ENCODE data around the gene IGFLR1. TPM values are rescaled to one million over a fixed set of nuclear protein-coding genes. Genes with fewer than 3 reads are reported as not detected.

IGFLR1 gene
- total and polyA plus RNA-seq, 2 of the 4 experiments (the other 2 are of a cell fraction): 0.72 to 2.7 TPM

DNA sequence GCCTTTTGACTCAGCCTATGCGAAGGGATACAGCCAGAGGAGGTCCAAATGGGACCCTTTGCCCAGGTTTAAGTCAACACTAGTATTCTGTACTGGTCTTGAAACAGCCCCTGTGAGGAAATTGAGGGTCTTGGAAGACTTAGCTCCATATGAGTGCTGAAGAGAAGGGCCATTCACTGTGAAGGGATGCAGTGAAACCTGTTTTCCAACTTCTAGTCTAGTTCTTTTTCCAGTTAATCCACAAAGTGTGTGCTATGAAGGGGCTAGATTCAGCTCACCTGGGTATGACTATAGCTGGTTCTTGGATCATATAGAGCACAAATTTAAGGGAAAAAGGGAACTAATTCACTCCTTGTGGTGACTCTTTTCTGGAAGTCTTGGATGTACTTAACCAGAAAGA is 33.9 kb downstream of the IGFLR1 start:
- ChIA-PET POLR2A (ENCODE audit: unreplicated experiment) (no interaction called here), CTCF (interaction anchor here (0.8 kb wide), 1 partner anchor 21 kb away, joined by 8 read pairs; no protein-coding TSS in a partner anchor)
- Histone ChIP-seq H3K36me3 (ENCODE audit: control insufficient read depth, insufficient read depth, low read length) (no peaks in the 10 kb centered on the region), H4K5ac (ENCODE audit: low read depth, low read length) (no peak overlapping the region), H3K56ac (ENCODE audit: extremely low read depth, insufficient read depth, low read length) (no peak overlapping the region), H2BK120ac (ENCODE audit: low read depth, low read length) (no peak overlapping the region), H3K27me3 (ENCODE audit: control insufficient read depth, insufficient read depth, low read length) (no peaks in the 10 kb centered on the region), H3K79me1 (ENCODE audit: low read depth in 1 of 2, low read length in 2 of 2) (no peaks in the 10 kb centered on the region), H4K8ac (ENCODE audit: low read depth in 2 of 2, low read length in 2 of 2) (no peak overlapping the region), H2AFZ (replicated peaks; ENCODE audit: low read length, poor library complexity) (no peak overlapping the region), H2BK15ac (ENCODE audit: low read depth, low read length) (no peak overlapping the region), H3K27ac (ENCODE audit: insufficient read depth, low read length) (no peak overlapping the region), H3K23ac (ENCODE audit: low read depth, low read length) (no peak overlapping the region), H3K4me3 (ENCODE audit: insufficient read depth, low read depth, low read length) (no peak overlapping the region), H2AK5ac (ENCODE audit: low read depth, low read length) (no peak overlapping the region), H2BK5ac (ENCODE audit: low read depth, low read length, poor library complexity, severe bottlenecking) (no peak overlapping the region), H2BK20ac (ENCODE audit: low read depth, low read length) (no peak overlapping the region), H3K9me3 (ENCODE audit: control insufficient read depth, insufficient read depth, low read length) (no peaks in the 10 kb centered on the region), H3K4ac (ENCODE audit: low read depth, low read length) (no peak overlapping the region), H3K4me2 (ENCODE audit: low read depth, low read length) (no peak overlapping the region), H4K20me1 (ENCODE audit: insufficient read depth, low read length) (no peaks in the 10 kb centered on the region), H3K9me1 (ENCODE audit: insufficient read depth, low read length) (no peaks in the 10 kb centered on the region), H3K18ac (ENCODE audit: low read depth, low read length) (no peak overlapping the region), H3K4me1 (ENCODE audit: control insufficient read depth, insufficient read depth, low read length) (no peaks in the 10 kb centered on the region), H4K91ac (ENCODE audit: insufficient read depth, low read depth, low read length) (no peak overlapping the region), H3K14ac (replicated peaks; ENCODE audit: low read depth, low read length) (no peak overlapping the region), H2AK9ac (replicated peaks; ENCODE audit: low read depth, low read length, poor library complexity) (no peak overlapping the region), H3K9ac (ENCODE audit: low read depth, low read length) (no peak overlapping the region)
- intact Hi-C loops (cut with micrococcal nuclease): no loop called here
- WGBS, 2 experiments (ENCODE audit: extremely low coverage in 2 of 2, insufficient read length in 1 of 2): no CpG with 5 or more reads among the region's 1 CpG
- DNase-seq (no peak), ATAC-seq (ENCODE audit: low read depth) (no peak)
- in situ Hi-C loops (cut with MboI; ENCODE audit: low sequenced_read_pairs): no loop called here
- dilution Hi-C loops (cut with HindIII; ENCODE audit: low sequenced_read_pairs, unreplicated experiment): no loop called here
- TF ChIP-seq BHLHE40 (IDR thresholded peaks at IDR 0.05; ENCODE audit: low read depth, low read length): no peak
- TF ChIP-seq, protein P1, sequence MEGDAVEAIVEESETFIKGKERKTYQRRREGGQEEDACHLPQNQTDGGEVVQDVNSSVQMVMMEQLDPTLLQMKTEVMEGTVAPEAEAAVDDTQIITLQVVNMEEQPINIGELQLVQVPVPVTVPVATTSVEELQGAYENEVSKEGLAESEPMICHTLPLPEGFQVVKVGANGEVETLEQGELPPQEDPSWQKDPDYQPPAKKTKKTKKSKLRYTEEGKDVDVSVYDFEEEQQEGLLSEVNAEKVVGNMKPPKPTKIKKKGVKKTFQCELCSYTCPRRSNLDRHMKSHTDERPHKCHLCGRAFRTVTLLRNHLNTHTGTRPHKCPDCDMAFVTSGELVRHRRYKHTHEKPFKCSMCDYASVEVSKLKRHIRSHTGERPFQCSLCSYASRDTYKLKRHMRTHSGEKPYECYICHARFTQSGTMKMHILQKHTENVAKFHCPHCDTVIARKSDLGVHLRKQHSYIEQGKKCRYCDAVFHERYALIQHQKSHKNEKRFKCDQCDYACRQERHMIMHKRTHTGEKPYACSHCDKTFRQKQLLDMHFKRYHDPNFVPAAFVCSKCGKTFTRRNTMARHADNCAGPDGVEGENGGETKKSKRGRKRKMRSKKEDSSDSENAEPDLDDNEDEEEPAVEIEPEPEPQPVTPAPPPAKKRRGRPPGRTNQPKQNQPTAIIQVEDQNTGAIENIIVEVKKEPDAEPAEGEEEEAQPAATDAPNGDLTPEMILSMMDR (conservative IDR thresholded peaks at IDR 0.05; ENCODE audit: low read depth, low read length): no peak
- no peak for TF ChIP-seq CHD1 (IDR thresholded peaks at IDR 0.05; ENCODE audit: low read depth, low read length)
- no peak for TF ChIP-seq NFE2L2 (IDR thresholded peaks at IDR 0.05; ENCODE audit: low read depth, low read length)
- TF ChIP-seq FOS (IDR thresholded peaks at IDR 0.05; ENCODE audit: low read depth, low read length): no peak
- no TSS peak for BruUV-seq (replicated peaks)
